AG09309 (cell line): ENCODE results near the gene FOXN3.

Experiments
- DNase-seq: peaks from one replicate; pipeline ENCODE4 v3.0.0-alpha.2; 2010; ENCODE audit warnings: low read depth
- H3K4me3 ChIP-seq: 2 replicates; pipeline ENCODE4 v1.5.1; 2011; ENCODE audit warnings: mild to moderate bottlenecking, low read depth, low read length, moderate library complexity; ENCODE audit not compliant: control insufficient read depth
- TF ChIP-seq, protein P1 (sequence below): IDR thresholded peaks from 2 replicates; pipeline ENCODE4 v1.5.1; 2011; ENCODE audit warnings: mild to moderate bottlenecking, low read depth, low read length, inconsistent platforms; ENCODE audit not compliant: insufficient read depth, control insufficient read depth; ENCODE audit errors: missing control alignments

The FOXN3 gene

DNA sequence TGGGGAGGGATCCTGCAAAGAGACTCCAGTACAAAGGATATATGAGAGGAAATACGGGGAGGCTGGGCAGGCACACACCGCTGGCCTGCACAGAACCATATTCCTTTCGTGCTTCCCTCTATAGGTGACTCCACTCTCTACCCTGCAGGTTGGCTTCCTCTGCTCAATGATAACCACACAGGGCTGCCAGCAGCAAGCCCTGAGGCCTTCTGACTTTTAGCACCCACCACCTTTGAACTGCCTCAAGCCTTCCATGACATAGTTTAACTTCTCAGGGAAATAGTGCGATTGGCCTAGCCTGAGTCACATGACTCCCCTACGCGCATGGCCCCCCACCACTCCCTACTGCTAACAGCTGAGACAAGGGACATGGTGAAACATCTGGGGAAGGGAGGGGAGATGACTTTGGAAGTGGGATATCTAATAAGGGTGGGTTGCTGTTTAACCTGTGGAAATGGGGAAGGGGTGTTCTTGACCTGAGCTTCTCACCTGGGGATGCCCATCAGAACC lies 3.0 kb upstream of the FOXN3 start:
- TF ChIP-seq, protein P1, sequence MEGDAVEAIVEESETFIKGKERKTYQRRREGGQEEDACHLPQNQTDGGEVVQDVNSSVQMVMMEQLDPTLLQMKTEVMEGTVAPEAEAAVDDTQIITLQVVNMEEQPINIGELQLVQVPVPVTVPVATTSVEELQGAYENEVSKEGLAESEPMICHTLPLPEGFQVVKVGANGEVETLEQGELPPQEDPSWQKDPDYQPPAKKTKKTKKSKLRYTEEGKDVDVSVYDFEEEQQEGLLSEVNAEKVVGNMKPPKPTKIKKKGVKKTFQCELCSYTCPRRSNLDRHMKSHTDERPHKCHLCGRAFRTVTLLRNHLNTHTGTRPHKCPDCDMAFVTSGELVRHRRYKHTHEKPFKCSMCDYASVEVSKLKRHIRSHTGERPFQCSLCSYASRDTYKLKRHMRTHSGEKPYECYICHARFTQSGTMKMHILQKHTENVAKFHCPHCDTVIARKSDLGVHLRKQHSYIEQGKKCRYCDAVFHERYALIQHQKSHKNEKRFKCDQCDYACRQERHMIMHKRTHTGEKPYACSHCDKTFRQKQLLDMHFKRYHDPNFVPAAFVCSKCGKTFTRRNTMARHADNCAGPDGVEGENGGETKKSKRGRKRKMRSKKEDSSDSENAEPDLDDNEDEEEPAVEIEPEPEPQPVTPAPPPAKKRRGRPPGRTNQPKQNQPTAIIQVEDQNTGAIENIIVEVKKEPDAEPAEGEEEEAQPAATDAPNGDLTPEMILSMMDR: no peak
- DNase-seq: no peak
- H3K4me3 ChIP-seq: no peak overlapping the region

DNA sequence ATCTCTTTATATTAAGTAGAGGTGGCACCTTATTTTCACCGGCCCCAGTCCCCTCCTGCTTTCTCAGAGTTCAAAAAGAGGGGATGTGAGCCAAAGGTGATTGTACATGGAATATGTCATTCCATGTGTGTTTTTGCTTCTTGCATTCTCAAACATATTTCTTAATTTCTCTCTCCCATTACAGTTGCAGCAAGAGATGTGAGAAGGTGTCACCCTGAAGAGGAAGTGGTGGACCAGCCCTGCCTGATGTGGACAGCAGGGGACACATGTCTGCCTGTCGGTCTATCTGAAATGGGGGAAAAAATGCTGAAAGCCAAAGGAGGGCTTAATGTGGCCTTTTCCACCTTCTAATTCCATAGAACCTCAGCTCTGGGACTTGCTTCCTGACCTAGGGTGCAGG lies 1.9 kb upstream of the FOXN3 start:
- DNase-seq: no peak
- no peak overlapping the region for H3K4me3 ChIP-seq
- TF ChIP-seq, protein P1: no peak

DNA sequence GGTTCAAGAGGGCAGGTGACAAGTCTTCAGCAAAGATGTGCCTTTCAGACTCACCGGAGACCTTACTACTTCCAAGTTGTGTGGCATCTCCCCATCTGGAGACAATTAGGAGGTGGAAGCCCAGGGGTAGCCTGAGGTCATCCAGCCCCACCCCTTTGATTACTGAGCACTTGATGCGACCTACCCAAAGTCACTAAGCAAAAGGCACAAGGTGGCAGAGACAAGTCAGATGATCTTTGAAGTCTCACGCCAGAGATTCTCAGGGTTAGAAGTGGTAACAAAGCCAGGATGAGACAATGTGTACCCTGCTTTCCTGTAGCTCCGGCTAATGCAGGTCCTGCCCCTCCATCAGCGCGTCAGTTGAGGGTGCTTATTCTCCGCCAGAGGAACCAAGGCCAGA lies 1.4 kb upstream of the FOXN3 start:
- TF ChIP-seq, protein P1: no peak
- no peak overlapping the region for H3K4me3 ChIP-seq
- DNase-seq: no peak

DNA sequence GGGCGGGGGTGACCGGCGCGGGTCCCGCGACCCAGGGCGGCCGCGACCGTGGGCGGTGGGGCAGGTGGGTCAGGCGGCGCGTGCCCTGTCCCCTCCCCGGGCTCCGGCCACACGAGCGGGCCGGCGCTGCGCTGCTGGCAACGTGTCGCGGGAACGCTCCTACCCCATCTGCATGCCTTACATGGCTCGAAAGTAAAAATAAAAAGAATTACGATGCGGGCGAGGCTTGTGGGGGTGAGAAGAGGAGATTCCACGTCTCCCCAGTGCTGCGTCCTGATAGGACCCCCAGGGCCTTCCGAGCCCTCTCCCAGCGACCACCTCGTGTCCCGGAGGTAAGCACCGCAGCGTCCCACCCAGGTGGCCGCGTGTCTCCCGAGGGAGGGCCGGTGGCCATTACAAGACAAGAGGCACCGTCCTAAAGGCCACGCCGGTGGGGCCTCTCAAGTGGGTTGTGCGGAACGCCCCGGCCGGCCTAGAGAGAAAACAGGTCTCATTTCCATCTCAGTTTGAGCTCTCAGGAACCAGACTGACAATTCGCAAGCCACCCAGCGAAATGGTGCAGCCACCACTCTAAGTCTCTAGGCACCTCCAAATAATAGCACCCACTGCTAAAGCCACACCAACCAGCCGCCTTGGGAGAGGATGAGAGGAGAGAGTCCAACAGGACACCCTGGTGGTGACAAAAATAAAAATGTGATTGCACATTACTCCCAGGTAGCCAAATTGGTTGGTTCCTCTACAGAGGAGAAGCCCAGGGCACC lies 612 bp upstream of the FOXN3 start:
- TF ChIP-seq, protein P1: peak; percentile 38
- H3K4me3 ChIP-seq: peak overlapping the region; percentile 39
- no peak for DNase-seq

DNA sequence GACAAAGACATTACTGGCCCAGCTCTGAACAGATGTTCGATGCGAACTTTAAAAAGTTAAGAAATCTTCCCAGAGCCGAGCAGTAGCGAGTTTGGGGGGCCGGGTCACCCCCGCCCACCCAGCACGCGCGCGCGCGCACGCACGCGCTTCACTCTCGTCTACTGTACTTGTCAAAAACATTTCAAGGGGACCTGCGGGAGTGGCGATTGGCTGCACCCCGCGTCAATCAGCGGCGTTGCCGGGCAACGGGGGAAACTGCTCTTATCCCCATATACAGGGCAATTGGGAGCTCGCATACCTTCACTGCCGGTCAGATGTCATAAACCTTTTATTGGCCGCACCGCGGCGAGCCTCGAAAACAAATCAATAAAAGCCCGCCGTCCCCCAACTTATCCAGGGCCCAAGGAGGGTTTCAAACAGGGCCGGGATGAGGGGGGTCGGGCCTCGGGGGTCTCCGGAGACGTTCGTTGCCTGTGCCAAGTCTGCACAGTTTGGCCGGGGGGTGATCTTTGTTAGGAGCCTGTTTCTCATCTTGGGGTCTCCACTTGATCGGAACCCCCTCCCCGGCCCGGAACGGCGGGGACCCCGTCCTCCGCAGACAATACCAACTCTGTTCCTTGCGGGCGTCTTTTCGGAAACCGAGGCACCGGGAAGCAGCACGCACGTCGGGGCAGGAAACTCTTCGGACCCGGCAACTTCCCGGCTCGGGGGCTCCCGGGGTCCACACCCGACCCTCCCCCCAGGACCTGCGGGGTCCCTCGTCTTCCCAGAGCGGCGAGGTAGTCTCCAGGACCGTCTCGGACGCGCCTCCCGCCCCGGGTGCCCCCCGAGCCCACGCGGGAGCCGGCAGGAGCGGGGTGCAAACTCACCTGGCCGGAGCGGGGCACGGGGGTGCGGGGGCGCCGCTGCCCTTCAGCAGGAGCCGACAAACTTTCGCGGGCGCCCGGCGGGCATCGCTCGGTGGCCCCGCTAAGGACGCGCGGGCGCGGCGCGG lies 734 bp downstream of the FOXN3 start:
- TF ChIP-seq, protein P1: no peak
- peak; percentile 95 for DNase-seq
- H3K4me3 ChIP-seq: peak overlapping the region; percentile 56

DNA sequence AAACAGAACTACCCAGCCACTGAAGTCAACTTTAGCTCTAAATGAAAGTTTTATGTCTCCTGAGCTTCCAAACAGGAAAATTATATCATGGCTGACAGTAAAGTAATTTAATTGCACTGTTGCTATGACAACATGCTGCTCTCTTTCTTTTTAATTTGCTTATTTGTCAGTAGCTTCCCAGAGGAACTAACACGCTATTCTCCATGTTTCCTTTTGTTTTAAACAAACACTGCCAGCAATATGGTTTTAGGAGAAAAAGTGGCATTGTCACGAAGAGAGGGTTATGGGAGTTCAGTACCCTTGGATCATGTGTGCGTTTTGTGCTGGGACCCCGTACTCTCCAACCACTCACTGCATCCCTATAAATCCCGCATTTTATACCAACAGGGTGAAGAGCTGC lies 1.9 kb downstream of the FOXN3 start:
- no peak for DNase-seq
- TF ChIP-seq, protein P1: no peak
- peak overlapping the region; percentile 10; the same call in 1 of the 2 replicates for H3K4me3 ChIP-seq
